SKM-1 treated with dmso at 0.1 percent for 144 hours (cell line): Measurements from ENCODE around the gene SSR1.
"Not testable (repeated sequence)": the region's sequence is repeated elsewhere in the genome, so short reads cannot be mapped to it uniquely, and the experiment has no call there.

ENCODE experiments used
- DNase-seq: peaks from one replicate; lab custom pipeline; 2025; ENCODE audit not compliant: unreplicated experiment; lab: John Stamatoyannopoulos, UW

The SSR1 gene

GRCh38 chr6:7312616-7313504 lies at the start of gene SSR1:
Gene SSR1 (minus strand): TSS chr6:7313199. CDS start chr6:7313120, 79 bp downstream.
- DNase-seq, result peak; percentile 95

GRCh38 chr6:7351916-7352315 lies 38.9 kb upstream of the SSR1 start:
- DNase-seq, result not testable (repeated sequence)

- DNase-seq, result not testable (repeated sequence)
These were observed 37.6 kb upstream of the SSR1 start for GRCh38 chr6:7350591-7350990.

DNA sequence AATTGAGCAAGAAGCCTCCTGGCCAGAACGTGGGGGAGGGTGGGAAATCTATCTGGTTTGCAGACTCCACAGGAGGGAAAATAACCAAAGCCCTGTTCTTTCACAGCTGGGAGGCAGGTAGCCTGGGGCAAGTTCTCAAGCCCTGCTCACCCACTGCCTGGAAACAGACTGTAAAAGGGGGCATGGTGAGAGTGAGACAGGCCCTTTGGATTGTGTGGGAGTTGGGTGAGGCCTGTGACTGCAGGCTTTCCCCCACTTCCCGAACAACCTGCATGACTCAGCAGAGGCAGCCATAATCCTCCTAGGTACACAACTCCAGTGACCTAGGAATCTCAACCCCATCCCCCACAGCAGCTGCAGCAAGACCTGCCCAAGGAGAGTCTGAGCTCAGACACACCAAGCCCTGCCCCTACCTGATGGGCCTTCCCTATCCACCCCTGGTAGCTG lies 34.6 kb upstream of the SSR1 start:
- DNase-seq, result peak; percentile 21

DNA sequence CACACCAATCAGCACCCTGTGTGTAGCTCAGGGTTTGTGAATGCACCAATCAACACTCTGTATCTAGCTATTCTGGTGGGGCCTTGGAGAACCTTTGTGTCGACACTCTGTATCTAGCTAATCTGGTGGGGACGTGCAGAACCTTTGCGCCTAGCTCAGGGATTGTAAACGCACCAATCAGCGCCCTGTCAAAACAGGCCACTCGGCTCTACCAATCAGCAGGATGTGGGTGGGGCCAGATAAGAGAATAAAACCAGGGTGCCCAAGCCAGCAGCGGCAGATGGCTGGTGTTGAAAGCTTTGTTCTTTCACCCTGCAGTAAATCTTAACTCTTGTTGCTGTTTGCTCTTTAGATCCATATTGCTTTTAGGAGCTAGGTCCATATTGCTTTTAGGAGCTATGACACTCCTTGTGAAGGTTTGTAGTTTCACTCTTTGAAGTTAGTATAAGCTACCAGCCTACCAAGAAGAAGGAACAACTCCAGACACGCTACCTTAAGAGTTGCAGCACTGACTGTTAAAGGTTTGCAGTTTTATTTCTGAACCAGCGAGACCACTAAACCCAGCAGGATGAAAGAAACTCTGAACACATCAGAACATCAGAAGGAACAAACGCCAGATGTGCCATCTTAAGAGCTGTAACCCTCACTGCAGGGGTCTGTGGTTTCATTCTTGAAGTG lies 31.9 kb upstream of the SSR1 start:
- DNase-seq, result not testable (repeated sequence)

DNA sequence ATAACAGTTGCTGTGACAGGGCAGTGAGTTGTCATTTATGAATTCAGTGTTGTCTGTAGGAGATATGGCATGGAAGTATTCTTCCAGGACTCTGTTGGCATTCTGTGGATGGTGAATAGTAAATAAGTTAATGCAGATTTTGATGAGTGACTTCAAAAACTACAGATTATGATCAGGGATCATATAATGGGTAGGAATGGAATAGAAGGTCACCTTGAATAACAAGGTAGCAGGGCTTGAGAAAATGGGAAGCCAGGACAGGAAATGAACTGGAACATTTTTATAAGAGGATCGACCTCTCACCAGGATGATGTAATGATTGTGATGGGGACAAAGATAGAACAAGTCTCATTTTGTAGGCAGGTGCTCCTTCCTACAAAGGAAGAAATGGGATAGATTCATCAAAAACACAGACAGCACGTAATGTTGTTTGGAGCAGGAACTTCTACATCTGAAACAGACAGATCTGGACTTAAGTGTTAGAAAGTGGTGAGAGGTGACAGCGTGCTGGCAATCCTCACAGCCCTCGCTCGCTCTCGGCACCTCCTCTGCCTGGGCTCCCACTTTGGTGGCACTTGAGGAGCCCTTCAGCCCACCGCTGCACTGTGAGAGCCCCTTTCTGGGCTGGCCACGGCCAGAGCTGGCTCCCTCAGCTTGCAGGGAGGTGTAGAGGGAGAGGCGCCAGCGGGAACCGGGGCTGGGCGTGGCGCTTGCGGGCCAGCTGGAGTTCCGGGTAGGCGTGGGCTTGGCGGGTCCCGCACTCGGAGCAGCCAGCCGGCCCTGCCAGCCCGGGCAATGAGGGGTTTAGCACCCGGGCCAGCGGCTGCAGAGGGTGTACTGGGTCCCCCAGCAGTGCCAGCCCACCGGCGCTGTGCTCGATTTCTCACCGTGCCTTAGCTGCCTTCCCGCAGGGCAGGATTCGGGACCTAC lies 30.8 kb upstream of the SSR1 start:
- DNase-seq, result no peak

- no peak for DNase-seq
These were observed 29.2 kb upstream of the SSR1 start for GRCh38 chr6:7341989-7342742.

GRCh38 chr6:7341271-7341670 lies 28.3 kb upstream of the SSR1 start:
- no peak for DNase-seq

- DNase-seq, result peak; percentile 34
These were observed 26.2 kb upstream of the SSR1 start for GRCh38 chr6:7339007-7339732.

DNA sequence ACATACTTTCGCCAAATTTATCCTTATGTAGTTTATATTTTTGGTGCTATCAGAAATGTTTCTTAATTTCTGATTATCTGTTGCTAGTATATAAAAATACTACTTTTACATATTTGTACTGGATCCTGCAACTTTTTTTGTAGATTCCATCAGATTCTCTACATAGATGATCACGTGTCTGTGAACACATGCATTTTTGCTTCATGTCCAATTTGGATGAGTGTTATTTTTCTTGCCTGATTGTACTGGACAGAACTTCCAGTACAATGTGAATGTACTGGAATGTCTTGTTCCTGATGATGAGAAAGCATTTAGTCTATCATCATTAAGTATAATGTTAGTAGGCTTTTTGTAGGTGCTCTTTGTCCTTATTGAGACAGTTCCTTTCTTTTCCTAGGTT lies 25.0 kb upstream of the SSR1 start:
- no peak for DNase-seq

DNA sequence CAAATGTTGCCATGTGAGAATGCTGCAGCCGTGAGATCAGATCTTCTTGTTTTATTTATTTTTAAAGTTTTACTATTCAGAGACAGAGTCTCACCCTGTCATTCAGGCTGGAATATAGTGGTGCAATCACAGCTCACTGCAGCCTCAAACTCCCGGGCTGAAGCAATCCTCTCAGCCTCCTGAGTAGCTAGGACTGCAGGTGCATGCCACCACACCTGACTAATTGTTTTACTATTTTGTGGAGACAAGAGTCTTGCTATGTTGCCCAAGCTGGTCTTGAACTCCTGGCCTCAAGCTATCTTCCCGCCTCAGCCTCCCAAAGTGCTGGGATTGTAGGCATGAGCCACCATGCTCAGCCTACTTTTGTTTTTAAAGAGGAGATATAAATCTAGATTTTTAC lies 22.5 kb upstream of the SSR1 start:
- DNase-seq, result no peak

DNA sequence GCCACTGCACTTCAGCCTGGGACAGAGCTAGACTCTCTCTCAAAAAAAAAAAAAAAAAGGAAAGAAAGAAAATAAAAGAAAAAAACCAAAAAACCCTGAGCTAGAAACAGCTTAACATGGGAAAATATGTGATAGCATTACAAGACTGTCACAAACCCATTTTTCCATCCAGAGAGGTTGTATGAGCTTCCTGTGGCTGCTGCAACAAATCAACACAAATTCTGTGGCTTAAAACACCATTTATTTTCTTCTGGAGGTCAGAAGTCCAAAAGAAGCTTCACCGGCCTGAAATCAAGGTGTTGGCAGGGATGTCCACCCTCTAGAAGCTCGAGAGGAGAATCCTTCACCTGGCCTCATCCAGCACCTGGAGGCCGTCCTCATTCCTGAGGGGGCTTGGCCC lies 21.7 kb upstream of the SSR1 start:
- DNase-seq, result no peak

- peak; percentile 33 for DNase-seq
These were observed 19.2 kb upstream of the SSR1 start for GRCh38 chr6:7332090-7332745.

GRCh38 chr6:7331452-7331851 lies 18.5 kb upstream of the SSR1 start:
- no peak for DNase-seq

GRCh38 chr6:7328243-7328642 lies 15.2 kb upstream of the SSR1 start:
- peak; percentile 21 for DNase-seq

GRCh38 chr6:7325750-7326149 lies 12.8 kb upstream of the SSR1 start:
- no peak for DNase-seq

- DNase-seq, result peak; percentile 91
These were observed 11.5 kb upstream of the SSR1 start for GRCh38 chr6:7324520-7324919.

- DNase-seq, result no peak
These were observed 10.1 kb upstream of the SSR1 start for GRCh38 chr6:7323074-7323473.

DNA sequence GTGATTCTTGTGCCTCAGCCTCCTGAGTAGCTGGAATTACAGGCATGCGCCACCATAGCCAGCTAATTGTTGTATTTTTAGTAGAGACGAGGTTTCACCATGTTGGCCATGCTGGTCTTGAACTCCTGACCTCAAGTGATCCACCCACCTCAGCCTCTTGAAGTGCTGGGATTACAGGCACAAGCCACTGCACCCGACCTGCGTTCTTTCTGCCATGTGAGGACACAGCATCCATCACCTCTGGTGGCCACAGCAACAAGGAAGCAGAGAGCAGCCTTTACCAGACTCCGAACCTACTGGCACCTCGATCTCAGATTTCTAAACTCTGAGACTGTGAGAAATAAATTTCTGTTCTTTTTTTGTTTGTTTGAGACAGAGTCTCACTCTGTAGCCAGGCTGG lies 8.9 kb upstream of the SSR1 start:
- DNase-seq, result not testable (repeated sequence)
